RWPE2 (cell line): ENCODE data around the gene VPS13C.

ENCODE experiments used
- ATAC-seq: fragments of 200-7000 bp; cut with Tn5 transposase; 3 replicates; pipeline ENCODE4 v1.9.1; 2021; ENCODE audit warnings: low read depth
- DNase-seq: peaks from one replicate; pipeline ENCODE4 v3.0.0-alpha.2; 2020; ENCODE audit warnings: low spot score
- H3K27ac ChIP-seq: fragments of 450-650 bp; 2 replicates; pipeline ENCODE4 v1.5.1; 2017; ENCODE audit warnings: mild to moderate bottlenecking; ENCODE audit not compliant: poor library complexity, severe bottlenecking
- H3K27me3 ChIP-seq: fragments of 250-450 bp; sonication (Bioruptor Pico); 2 replicates; pipeline ENCODE4 v1.5.1; 2021; ENCODE audit warnings: mild to moderate bottlenecking, moderate library complexity; ENCODE audit not compliant: insufficient read depth, poor library complexity, severe bottlenecking
- H3K36me3 ChIP-seq: fragments of 250-450 bp; sonication (Bioruptor Pico); 2 replicates; pipeline ENCODE4 v1.5.1; 2020; ENCODE audit warnings: low read depth, mild to moderate bottlenecking, moderate library complexity
- H3K4me1 ChIP-seq: fragments of 250-450 bp; sonication (Bioruptor Pico); 2 replicates; pipeline ENCODE4 v1.5.1; 2021; ENCODE audit warnings: mild to moderate bottlenecking, moderate library complexity; ENCODE audit not compliant: insufficient read depth, poor library complexity, severe bottlenecking
- H3K4me3 ChIP-seq: fragments of 250-450 bp; sonication (Bioruptor Pico); 2 replicates; pipeline ENCODE4 v1.5.1; 2021; ENCODE audit warnings: mild to moderate bottlenecking, moderate library complexity; ENCODE audit not compliant: severe bottlenecking
- H3K9me3 ChIP-seq: fragments of 250-450 bp; sonication (Bioruptor Pico); 2 replicates; pipeline ENCODE4 v1.5.1; 2021; ENCODE audit warnings: mild to moderate bottlenecking, moderate library complexity; ENCODE audit not compliant: severe bottlenecking
- CTCF ChIP-seq: fragments of 450-650 bp; IDR thresholded peaks from one replicate; pipeline ENCODE4 v1.5.1; 2017; ENCODE audit warnings: mild to moderate bottlenecking, moderate library complexity; ENCODE audit not compliant: poor library complexity, severe bottlenecking

The VPS13C gene

GRCh38 chr15:61951949-61952348 lies 108.3 kb downstream of the VPS13C start:
- H3K36me3 ChIP-seq: peaks cover 45% of the 10 kb centered on the region
- TF ChIP-seq CTCF: no peak
- H3K27ac ChIP-seq: no peak overlapping the region
- no peaks in the 10 kb centered on the region for H3K9me3 ChIP-seq
- H3K27me3 ChIP-seq: no peaks in the 10 kb centered on the region
- no peak for DNase-seq
- H3K4me3 ChIP-seq: no peak overlapping the region
- H3K4me1 ChIP-seq: peaks cover 2% of the 10 kb centered on the region
- ATAC-seq: no peak

GRCh38 chr15:61946778-61947177 lies 113.5 kb downstream of the VPS13C start:
- Histone ChIP-seq H3K27me3 (no peaks in the 10 kb centered on the region), H3K4me3 (no peak overlapping the region), H3K36me3 (peaks cover 50% of the 10 kb centered on the region), H3K4me1 (peaks cover 4% of the 10 kb centered on the region), H3K9me3 (no peaks in the 10 kb centered on the region), H3K27ac (no peak overlapping the region)
- ATAC-seq (peak; percentile 53; the same call in 1 of the 3 replicates), DNase-seq (no peak)
- TF ChIP-seq CTCF: no peak

- Histone ChIP-seq H3K36me3 (peaks cover 48% of the 10 kb centered on the region), H3K27ac (no peak overlapping the region)
- DNase-seq: no peak
These were observed 116.3 kb downstream of the VPS13C start for GRCh38 chr15:61943992-61944391.

GRCh38 chr15:61938249-61938648 lies 122.0 kb downstream of the VPS13C start:
- H3K4me1 ChIP-seq: no peaks in the 10 kb centered on the region
- DNase-seq: no peak
- ATAC-seq: no peak
- H3K27me3 ChIP-seq: no peaks in the 10 kb centered on the region
- H3K4me3 ChIP-seq: no peak overlapping the region
- H3K36me3 ChIP-seq: peaks cover 29% of the 10 kb centered on the region
- TF ChIP-seq CTCF: no peak
- no peak overlapping the region for H3K27ac ChIP-seq
- H3K9me3 ChIP-seq: no peaks in the 10 kb centered on the region

More at GRCh38 chr15:61943992-61944391, 116.3 kb downstream of the VPS13C start:
- TF ChIP-seq CTCF: no peak
- no peaks in the 10 kb centered on the region for H3K27me3 ChIP-seq
- peaks cover 4% of the 10 kb centered on the region for H3K4me1 ChIP-seq
- no peaks in the 10 kb centered on the region for H3K9me3 ChIP-seq
- no peak for ATAC-seq
- no peak overlapping the region for H3K4me3 ChIP-seq

GRCh38 chr15:61936528-61937195 lies 123.6 kb downstream of the VPS13C start:
- H3K4me3 ChIP-seq: no peak overlapping the region
- ATAC-seq (no peak), DNase-seq (no peak)
- H3K4me1 ChIP-seq: no peaks in the 10 kb centered on the region
- TF ChIP-seq CTCF: no peak
- no peaks in the 10 kb centered on the region for H3K27me3 ChIP-seq
- no peak overlapping the region for H3K27ac ChIP-seq
- peaks cover 2% of the 10 kb centered on the region for H3K9me3 ChIP-seq
- peaks cover 27% of the 10 kb centered on the region for H3K36me3 ChIP-seq
